HG03558 (cell line): ENCODE data around the gene PREP.
"Not testable (repeated sequence)": the region's sequence is repeated elsewhere in the genome, so short reads cannot be mapped to it uniquely, and the experiment has no call there.

ENCODE experiments used
- ATAC-seq: cut with Tn5 transposase; IDR thresholded peaks from one replicate; pipeline ENCODE4 v1.9.1; 2021; ENCODE audit warnings: moderate number of reproducible peaks; ENCODE audit not compliant: unreplicated experiment; ENCODE audit errors: extremely low read depth

Gene PREP

GRCh38 chr6:105348897-105349296 lies 54.0 kb downstream of the PREP start:
- no peak for ATAC-seq

- ATAC-seq, result no peak
Measured at GRCh38 chr6:105346052-105346451, 56.8 kb downstream of the PREP start.

GRCh38 chr6:105345506-105345905 lies 57.4 kb downstream of the PREP start:
- ATAC-seq, result no peak

GRCh38 chr6:105344881-105345370 lies 58.0 kb downstream of the PREP start:
- ATAC-seq, result no peak

- ATAC-seq, result not testable (repeated sequence)
Measured at GRCh38 chr6:105338350-105338983, 64.4 kb downstream of the PREP start.

GRCh38 chr6:105336986-105337385 lies 65.9 kb downstream of the PREP start:
- ATAC-seq, result no peak

GRCh38 chr6:105332576-105332975 lies 70.3 kb downstream of the PREP start:
- no peak for ATAC-seq

GRCh38 chr6:105331927-105332326 lies 71.0 kb downstream of the PREP start:
- ATAC-seq, result no peak

- no peak for ATAC-seq
Measured at GRCh38 chr6:105330913-105331312, 72.0 kb downstream of the PREP start.

GRCh38 chr6:105330364-105330763 lies 72.5 kb downstream of the PREP start:
- ATAC-seq, result no peak

GRCh38 chr6:105326833-105327770 lies 75.8 kb downstream of the PREP start:
- no peak for ATAC-seq

GRCh38 chr6:105326216-105326615 lies 76.7 kb downstream of the PREP start:
- no peak for ATAC-seq

GRCh38 chr6:105324386-105324950 lies 78.4 kb downstream of the PREP start:
- no peak for ATAC-seq

- no peak for ATAC-seq
Measured at GRCh38 chr6:105322499-105323225, 80.2 kb downstream of the PREP start.

GRCh38 chr6:105321728-105322127 lies 81.2 kb downstream of the PREP start:
- ATAC-seq, result no peak

- no peak for ATAC-seq
Measured at GRCh38 chr6:105321207-105321606, 81.7 kb downstream of the PREP start.

GRCh38 chr6:105320765-105321164 lies 82.1 kb downstream of the PREP start:
- no peak for ATAC-seq

GRCh38 chr6:105320271-105320670 lies 82.6 kb downstream of the PREP start:
- no peak for ATAC-seq

- ATAC-seq, result no peak
Measured at GRCh38 chr6:105319331-105319730, 83.6 kb downstream of the PREP start.

GRCh38 chr6:105318660-105319059 lies 84.2 kb downstream of the PREP start:
- no peak for ATAC-seq
